GM18951 (cell line): ENCODE results near the gene C11orf71.

ENCODE experiments used
- POLR2A ChIP-seq: IDR thresholded peaks from 4 replicates; pipeline ENCODE4 v1.6.1; 2011; ENCODE audit warnings: mild to moderate bottlenecking; ENCODE audit not compliant: insufficient read length, insufficient read depth; ENCODE audit errors: extremely low read depth
- in situ Hi-C: fragments of 300-500 bp; cut with MboI; formaldehyde crosslinking; loops from one replicate; pipeline ENCODE4 v1.12.0; 2022; ENCODE audit warnings: low sequenced_read_pairs, mixed read lengths, inconsistent platforms; ENCODE audit not compliant: unreplicated experiment

Gene C11orf71

GRCh38 chr11:114400216-114400914 is at the start of gene C11orf71, which contains the start of gene RBM7:
Gene C11orf71, minus strand, starts transcription at chr11:114400511. Its CDS starts 180 bp downstream, at chr11:114400331.
Gene RBM7, plus strand, starts transcription at chr11:114400666. Its CDS starts 6 bp downstream, at chr11:114400672.
- TF ChIP-seq POLR2A, result peak; percentile 98

GRCh38 chr11:114449845-114450244 is 49.5 kb upstream of the C11orf71 start:
- no peak for TF ChIP-seq POLR2A
- in situ Hi-C loops, result no loop called here

More at GRCh38 chr11:114400216-114400914, at the start of gene C11orf71, which contains the start of gene RBM7:
- in situ Hi-C loops, result no loop called here

GRCh38 chr11:114448749-114449482 is 48.6 kb upstream of the C11orf71 start:
- in situ Hi-C loops, result no loop called here

GRCh38 chr11:114447892-114448291 is 47.6 kb upstream of the C11orf71 start:
- in situ Hi-C loops, result no loop called here
- TF ChIP-seq POLR2A, result no peak

More at GRCh38 chr11:114448749-114449482, 48.6 kb upstream of the C11orf71 start:
- no peak for TF ChIP-seq POLR2A

GRCh38 chr11:114447444-114447843 is 47.1 kb upstream of the C11orf71 start:
- in situ Hi-C loops, result no loop called here
- no peak for TF ChIP-seq POLR2A

GRCh38 chr11:114442536-114442935 is 42.2 kb upstream of the C11orf71 start:
- in situ Hi-C loops, result no loop called here
- TF ChIP-seq POLR2A, result no peak

- in situ Hi-C loops, result no loop called here
- no peak for TF ChIP-seq POLR2A
Measured at GRCh38 chr11:114441921-114442320, 41.6 kb upstream of the C11orf71 start.

GRCh38 chr11:114440971-114441763 is 40.9 kb upstream of the C11orf71 start:
- no peak for TF ChIP-seq POLR2A
- in situ Hi-C loops, result no loop called here

GRCh38 chr11:114440121-114440860 is 40.0 kb upstream of the C11orf71 start:
- in situ Hi-C loops, result no loop called here
- TF ChIP-seq POLR2A, result no peak

- peak; percentile 64 for TF ChIP-seq POLR2A
- in situ Hi-C loops, result no loop called here
Measured at GRCh38 chr11:114439229-114440120, 39.2 kb upstream of the C11orf71 start, which contains the start of gene REXO2. Gene REXO2, plus strand, starts transcription at chr11:114439467. Its CDS starts 62 bp downstream, at chr11:114439529.

GRCh38 chr11:114438303-114438702 is 38.0 kb upstream of the C11orf71 start:
- in situ Hi-C loops, result no loop called here
- no peak for TF ChIP-seq POLR2A
